ENCODE results near the gene PNCK. TPM values are rescaled to one million over a fixed set of nuclear protein-coding genes. Genes with fewer than 3 reads are reported as not detected.
A peak's percentile ranks its signal among the peaks of the same experiment; 100 is the strongest.

The PNCK gene
- total and polyA plus RNA-seq, 2 of the 13 experiments (the other 11 are each of a cell fraction or from before 2014, with no cell fraction given) = 33.1 TPM; not detected in 1

- TF ChIP-seq ZFAT (CRISPR knock-in tag; conservative IDR thresholded peaks at IDR 0.05) (no peak), ZFP41 (CRISPR knock-in tag; IDR thresholded peaks at IDR 0.05; ENCODE audit: borderline replicate concordance) (no peak), ZNF530 (CRISPR knock-in tag; IDR thresholded peaks at IDR 0.05; ENCODE audit: low read depth) (no peak), EEA1 (CRISPR knock-in tag; IDR thresholded peaks at IDR 0.05; ENCODE audit: borderline replicate concordance) (no peak), RXRB (CRISPR knock-in tag; IDR thresholded peaks at IDR 0.05; ENCODE audit: borderline replicate concordance) (peak; percentile 59; the same call in 1 of the 2 replicates), GTF3A (CRISPR knock-in tag; conservative IDR thresholded peaks at IDR 0.05) (no peak), ZNF281 (CRISPR knock-in tag; IDR thresholded peaks at IDR 0.05; ENCODE audit: borderline replicate concordance) (peak; percentile 72; the same call in 1 of the 2 replicates), MTF1 (CRISPR knock-in tag; IDR thresholded peaks at IDR 0.05) (no peak), MED8 (CRISPR knock-in tag; IDR thresholded peaks at IDR 0.05; ENCODE audit: insufficient replicate concordance) (no peak), POLR2AphosphoS5 (IDR thresholded peaks at IDR 0.05; ENCODE audit: low read depth, low read length) (no peak), ZSCAN9 (CRISPR knock-in tag; IDR thresholded peaks at IDR 0.05; ENCODE audit: borderline replicate concordance) (no peak), ZNF761 (CRISPR knock-in tag; conservative IDR thresholded peaks at IDR 0.05) (0 out of 2 replicates have a peak, but pooled peaks have one; percentile 29), ZFP36 (IDR thresholded peaks at IDR 0.05; ENCODE audit: borderline replicate concordance, low read depth, low read length, partially characterized antibody) (no peak), BCL3 (CRISPR knock-in tag; IDR thresholded peaks at IDR 0.05) (no peak), GABPA (IDR thresholded peaks at IDR 0.05; ENCODE audit: low read depth, low read length) (no peak), GABPA (CRISPR knock-in tag; IDR thresholded peaks at IDR 0.05; ENCODE audit: low read depth) (no peak), SNAPC2 (CRISPR knock-in tag; IDR thresholded peaks at IDR 0.05) (no peak), ZBTB39 (CRISPR knock-in tag; IDR thresholded peaks at IDR 0.05) (no peak), ZNF703 (CRISPR knock-in tag; IDR thresholded peaks at IDR 0.05; ENCODE audit: borderline replicate concordance) (0 out of 2 replicates have a peak, but pooled peaks have one; percentile 26), IKZF5 (CRISPR knock-in tag; IDR thresholded peaks at IDR 0.05) (no peak), BRD4 (CRISPR knock-in tag; IDR thresholded peaks at IDR 0.05) (peak; percentile 37; the same call in 1 of the 2 replicates), TBP (CRISPR knock-in tag; IDR thresholded peaks at IDR 0.05) (no peak)
Observed at GRCh38 chrX:153622661-153623309, 50.8 kb downstream of the PNCK start (continued).

All from HepG2 (cell line).